Neuronal stem cell (in vitro differentiated cells): ENCODE results near the gene PACRG.

Experiments
- DNase-seq: peaks from one replicate; pipeline ENCODE4 v3.0.0-alpha.2; 2013; ENCODE audit warnings: low spot score
- H2AFZ ChIP-seq: one replicate; pipeline ENCODE4 v1.6.1; 2013; ENCODE audit warnings: mild to moderate bottlenecking, low read length, inconsistent platforms
- H2AK5ac ChIP-seq: 2 replicates; pipeline ENCODE4 v1.6.1; 2013; ENCODE audit warnings: low read depth, mild to moderate bottlenecking, inconsistent platforms, low read length, moderate library complexity, mixed read lengths
- H2BK120ac ChIP-seq: 2 replicates; pipeline ENCODE4 v1.6.1; 2013; ENCODE audit warnings: low read depth, mild to moderate bottlenecking, inconsistent platforms, low read length, moderate library complexity, mixed read lengths
- H2BK12ac ChIP-seq: one replicate; pipeline ENCODE4 v1.6.1; 2013; ENCODE audit warnings: low read length, inconsistent platforms
- H2BK15ac ChIP-seq: 2 replicates; pipeline ENCODE4 v1.6.1; 2013; ENCODE audit warnings: mild to moderate bottlenecking, low read length, inconsistent platforms, mixed read lengths
- H2BK5ac ChIP-seq: one replicate; pipeline ENCODE4 v1.6.1; 2013; ENCODE audit warnings: inconsistent platforms, mild to moderate bottlenecking, low read length, moderate library complexity
- H3K14ac ChIP-seq: one replicate; pipeline ENCODE4 v1.6.1; 2013; ENCODE audit warnings: low read length, inconsistent platforms
- H3K18ac ChIP-seq: 2 replicates; pipeline ENCODE4 v1.6.1; 2013; ENCODE audit warnings: low read length, inconsistent platforms
- H3K23ac ChIP-seq: 2 replicates; pipeline ENCODE4 v1.6.1; 2013; ENCODE audit warnings: low read depth, mild to moderate bottlenecking, mixed read lengths, low read length, inconsistent platforms; ENCODE audit not compliant: poor library complexity
- H3K27ac ChIP-seq: replicated peaks from 3 replicates; pipeline ENCODE4 v1.5.1; 2013; ENCODE audit warnings: low read length, inconsistent platforms
- H3K27me3 ChIP-seq, 3 experiments: 2 replicates each; pipeline ENCODE4 v1.6.1; 2013; ENCODE audit warnings: low read length in 3 of 3, mild to moderate bottlenecking in 2 of 3, inconsistent platforms in 1 of 3, low read depth in 1 of 3, mixed read lengths in 1 of 3, moderate library complexity in 1 of 3; ENCODE audit not compliant: control insufficient read depth in 3 of 3, insufficient read depth in 3 of 3
- H3K36me3 ChIP-seq, 2 donors: replicated peaks in 1 of 2; 2 replicates each; pipeline ENCODE4 v1.6.1; 2013; ENCODE audit warnings: low read length in 2 of 2; ENCODE audit not compliant: control insufficient read depth in 2 of 2, insufficient read depth in 2 of 2
- H3K4ac ChIP-seq: 2 replicates; pipeline ENCODE4 v1.6.1; 2013; ENCODE audit warnings: inconsistent platforms, mild to moderate bottlenecking, low read length, moderate library complexity
- H3K4me1 ChIP-seq, 2 donors: 1 replicate in 1 of 2; 2 replicates in 1 of 2; pipeline ENCODE4 v1.6.1; 2013; ENCODE audit warnings: low read length in 2 of 2, low read depth in 1 of 2; ENCODE audit not compliant: control insufficient read depth in 2 of 2, insufficient read depth in 1 of 2
- H3K4me2 ChIP-seq: one replicate; pipeline ENCODE4 v1.6.1; 2013; ENCODE audit warnings: mild to moderate bottlenecking, low read length, inconsistent platforms; ENCODE audit not compliant: insufficient read depth, poor library complexity, severe bottlenecking
- H3K4me3 ChIP-seq, 2 donors: 2 replicates each; pipeline ENCODE4 v1.5.1; 2013; ENCODE audit warnings: low read length in 2 of 2, mild to moderate bottlenecking in 2 of 2, inconsistent platforms in 1 of 2, moderate library complexity in 1 of 2
- H3K79me1 ChIP-seq: one replicate; pipeline ENCODE4 v1.6.1; 2013; ENCODE audit warnings: low read depth, mild to moderate bottlenecking, inconsistent platforms, low read length, moderate library complexity
- H3K9ac ChIP-seq: one replicate; pipeline ENCODE4 v1.6.1; 2013; ENCODE audit warnings: mild to moderate bottlenecking, low read depth, low read length, inconsistent platforms; ENCODE audit not compliant: poor library complexity
- H3K9me3 ChIP-seq, 2 donors: replicated peaks in 1 of 2; 2 replicates each; pipeline versions ENCODE3 to v1.6.1; 2013; ENCODE audit warnings: low read length in 2 of 2, mild to moderate bottlenecking in 2 of 2, inconsistent platforms in 1 of 2, low read depth in 1 of 2, mixed read lengths in 1 of 2, moderate library complexity in 1 of 2; ENCODE audit not compliant: control insufficient read depth in 2 of 2, insufficient read depth in 1 of 2
- H4K8ac ChIP-seq: one replicate; pipeline ENCODE4 v1.6.1; 2013; ENCODE audit warnings: low read depth, mild to moderate bottlenecking, inconsistent platforms, low read length, moderate library complexity
- H4K91ac ChIP-seq: one replicate; pipeline ENCODE4 v1.6.1; 2013; ENCODE audit warnings: low read length, low read depth, mild to moderate bottlenecking, inconsistent platforms; ENCODE audit not compliant: poor library complexity
- WGBS, 2 donors: extraction: QIAGEN DNeasy Blood & Tissue Kit; methylation state at CpG; one replicate each; pipeline ENCODE4 v1.1.7; 2013; ENCODE audit warnings: missing lambda C conversion rate in 2 of 2, mixed read lengths in 1 of 2; ENCODE audit not compliant: insufficient read length in 2 of 2, insufficient replicate concordance in 1 of 2; ENCODE audit errors: extremely low coverage in 2 of 2; 5-methylcytosine and 5-hydroxymethylcytosine counted together

PACRG gene

DNA sequence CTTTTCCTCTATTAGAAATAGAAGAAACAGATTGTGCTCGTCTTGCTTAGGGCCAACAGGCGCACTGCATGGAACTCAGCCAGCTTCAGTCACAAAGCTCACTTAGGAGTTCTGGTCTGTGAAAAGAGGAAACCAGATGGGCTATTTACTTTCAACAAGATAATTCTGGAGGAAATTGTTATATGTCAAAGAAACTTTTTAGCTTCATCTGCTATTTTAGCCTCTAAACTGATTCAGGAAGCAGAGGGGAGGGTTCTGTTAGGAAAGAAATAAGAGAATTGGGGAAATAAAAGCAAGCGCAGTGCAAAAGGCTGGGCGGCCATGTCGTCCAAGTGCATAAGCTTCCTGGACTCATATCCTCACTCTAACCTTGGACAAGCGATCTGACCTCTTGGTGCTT lies 21.5 kb upstream of the PACRG start:
- H3K79me1 ChIP-seq: no peaks in the 10 kb centered on the region
- peaks cover 1 to 4% of the 10 kb centered on the region in 2 donors for H3K9me3 ChIP-seq
- no peak overlapping the region for H2BK5ac ChIP-seq
- H2BK15ac ChIP-seq: no peak overlapping the region
- H3K27ac ChIP-seq: no peak overlapping the region
- H4K8ac ChIP-seq: no peak overlapping the region
- no peak overlapping the region for H4K91ac ChIP-seq
- peaks cover 3 to 6% of the 10 kb centered on the region in 2 donors for H3K4me1 ChIP-seq
- H2BK12ac ChIP-seq: no peak overlapping the region
- no peaks in the 10 kb centered on the region for H3K27me3 ChIP-seq
- no peak overlapping the region for H2AK5ac ChIP-seq
- H3K4me2 ChIP-seq: no peak overlapping the region
- WGBS, 2 donors: no CpG with 5 or more reads among the region's 6 CpGs
- no peak overlapping the region for H3K4me3 ChIP-seq
- no peak overlapping the region for H3K9ac ChIP-seq
- peak overlapping the region; percentile 21 for H2AFZ ChIP-seq
- H3K14ac ChIP-seq: no peak overlapping the region
- H3K36me3 ChIP-seq: no peaks in the 10 kb centered on the region
- no peak overlapping the region for H3K23ac ChIP-seq
- DNase-seq: no peak
- no peak overlapping the region for H2BK120ac ChIP-seq
- no peak overlapping the region for H3K18ac ChIP-seq
- H3K4ac ChIP-seq: no peak overlapping the region

DNA sequence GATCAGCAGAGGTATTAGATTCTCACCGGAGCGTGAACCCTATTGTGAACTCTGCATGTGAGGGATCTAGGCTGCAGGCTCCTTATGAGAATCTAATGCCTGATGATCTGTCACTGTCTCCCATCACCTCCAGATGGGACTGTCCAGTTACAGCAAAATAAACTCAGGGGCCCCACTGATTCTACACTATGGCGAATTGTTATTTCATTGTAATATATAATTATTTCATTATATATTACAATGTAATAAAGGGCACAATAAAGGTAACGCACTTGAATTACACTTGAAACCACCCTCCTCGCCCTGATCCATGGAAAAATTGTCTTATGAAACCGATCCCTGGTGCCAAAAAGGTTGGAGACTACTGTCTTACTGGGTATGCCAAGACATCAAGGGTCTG lies 18.8 kb upstream of the PACRG start:
- peaks cover 1 to 4% of the 10 kb centered on the region in 2 donors for H3K9me3 ChIP-seq
- no CpG with 5 or more reads among the region's 6 CpGs for WGBS, 2 donors
- no peak overlapping the region for H3K18ac ChIP-seq
- H3K4me3 ChIP-seq: no peak overlapping the region
- no peak overlapping the region for H3K27ac ChIP-seq
- H3K79me1 ChIP-seq: no peaks in the 10 kb centered on the region
- H3K27me3 ChIP-seq: no peaks in the 10 kb centered on the region
- H2BK15ac ChIP-seq: no peak overlapping the region
- no peak overlapping the region for H2BK12ac ChIP-seq
- H3K4ac ChIP-seq: no peak overlapping the region
- no peak overlapping the region for H3K9ac ChIP-seq
- H2BK5ac ChIP-seq: no peak overlapping the region
- H4K91ac ChIP-seq: no peak overlapping the region
- no peak overlapping the region for H3K14ac ChIP-seq
- H3K36me3 ChIP-seq: no peaks in the 10 kb centered on the region
- DNase-seq: no peak
- no peak overlapping the region for H2AK5ac ChIP-seq
- H3K4me1 ChIP-seq: peaks cover 0 to 5% of the 10 kb centered on the region in 2 donors
- no peak overlapping the region for H4K8ac ChIP-seq
- H3K23ac ChIP-seq: no peak overlapping the region
- no peak overlapping the region for H2AFZ ChIP-seq
- H3K4me2 ChIP-seq: no peak overlapping the region
- no peak overlapping the region for H2BK120ac ChIP-seq

DNA sequence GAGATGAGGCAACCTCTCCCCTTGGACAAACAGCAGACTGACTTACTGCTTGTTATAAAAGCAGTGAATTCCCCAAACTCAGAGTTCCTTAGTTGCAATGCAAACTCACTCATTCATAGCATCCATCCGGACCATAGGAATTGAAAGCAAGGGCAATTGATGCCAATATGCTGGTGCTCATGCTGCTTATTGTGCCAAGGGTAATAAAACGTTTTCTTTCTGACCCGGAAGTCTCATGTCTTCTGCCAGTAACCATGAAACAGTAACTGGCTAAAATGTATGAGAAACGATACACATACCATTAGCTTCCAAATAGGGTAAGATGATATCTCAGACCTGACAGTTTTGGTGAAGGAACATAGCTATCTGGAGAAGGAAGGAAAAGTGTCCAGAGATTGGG lies 18.3 kb upstream of the PACRG start:
- H3K27me3 ChIP-seq: no peaks in the 10 kb centered on the region
- no peak overlapping the region for H3K4me2 ChIP-seq
- no peaks in the 10 kb centered on the region for H3K36me3 ChIP-seq
- no peak overlapping the region for H3K4ac ChIP-seq
- no peak overlapping the region for H3K27ac ChIP-seq
- H2AK5ac ChIP-seq: no peak overlapping the region
- H3K4me1 ChIP-seq: peaks cover 0 to 4% of the 10 kb centered on the region in 2 donors
- no peak overlapping the region for H2AFZ ChIP-seq
- no peak overlapping the region for H2BK120ac ChIP-seq
- H3K9ac ChIP-seq: no peak overlapping the region
- no peak overlapping the region for H3K14ac ChIP-seq
- no CpG with 5 or more reads among the region's 4 CpGs for WGBS, 2 donors
- no peak overlapping the region for H4K8ac ChIP-seq
- H2BK15ac ChIP-seq: no peak overlapping the region
- no peaks in the 10 kb centered on the region for H3K79me1 ChIP-seq
- no peak overlapping the region for H3K23ac ChIP-seq
- H2BK12ac ChIP-seq: no peak overlapping the region
- H3K18ac ChIP-seq: no peak overlapping the region
- H2BK5ac ChIP-seq: no peak overlapping the region
- no peak overlapping the region for H4K91ac ChIP-seq
- DNase-seq: no peak
- no peak overlapping the region for H3K4me3 ChIP-seq
- H3K9me3 ChIP-seq: peaks cover 1 to 4% of the 10 kb centered on the region in 2 donors

DNA sequence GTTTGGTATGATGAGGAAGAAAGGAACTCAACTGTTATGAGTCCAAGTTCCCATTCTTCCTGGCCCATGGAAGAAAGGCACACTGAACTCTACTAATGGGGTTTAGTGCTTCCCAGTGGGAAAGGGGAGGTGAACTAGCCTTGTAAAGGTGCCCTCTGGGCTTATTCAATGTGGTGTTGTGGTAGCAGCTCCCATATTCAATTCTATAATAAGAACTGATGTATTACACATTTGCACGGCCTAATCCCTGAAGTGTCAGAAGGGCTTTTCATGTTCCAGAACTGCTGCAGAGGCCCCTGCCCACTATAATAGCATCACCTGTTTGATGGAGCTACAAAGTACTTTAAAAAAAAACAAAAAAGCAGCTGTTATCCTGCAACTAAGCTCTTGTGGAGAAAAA lies 17.4 kb upstream of the PACRG start:
- Histone ChIP-seq H2BK5ac (no peak overlapping the region), H3K9ac (no peak overlapping the region), H3K4me1 (peaks cover 0 to 4% of the 10 kb centered on the region in 2 donors), H3K79me1 (no peaks in the 10 kb centered on the region), H2AFZ (no peak overlapping the region), H2BK15ac (no peak overlapping the region), H3K36me3 (no peaks in the 10 kb centered on the region), H4K91ac (no peak overlapping the region), H3K23ac (no peak overlapping the region), H2AK5ac (no peak overlapping the region), H4K8ac (no peak overlapping the region), H2BK12ac (no peak overlapping the region), H3K18ac (no peak overlapping the region), H3K14ac (no peak overlapping the region), H3K27ac (no peak overlapping the region), H3K4me3 (no peak overlapping the region), H3K4ac (no peak overlapping the region), H3K4me2 (no peak overlapping the region), H3K9me3 (peaks cover 1 to 4% of the 10 kb centered on the region in 2 donors), H2BK120ac (no peak overlapping the region), H3K27me3 (no peaks in the 10 kb centered on the region)
- DNase-seq: no peak
- no CpG with 5 or more reads among the region's 1 CpG for WGBS, 2 donors
